Keratinocyte (primary cell): ENCODE data around the gene SF1. TPM values are rescaled to one million over a fixed set of nuclear protein-coding genes. Genes with fewer than 3 reads are reported as not detected.

Experiments
- DNase-seq: peaks from one replicate; pipeline ENCODE4 v3.0.0-alpha.2; 2011; ENCODE audit warnings: low read depth, missing footprints, low spot score
- FAIRE-seq: peaks from 2 replicates; lab custom pipeline; 2011; peaks lifted over from hg19 to GRCh38; lab: Jason Lieb, UNC
- H2AFZ ChIP-seq: 2 replicates; pipeline ENCODE4 v1.6.0; 2012; ENCODE audit warnings: low read length, control low read depth, inconsistent platforms; ENCODE audit not compliant: control insufficient read depth
- H3K27ac ChIP-seq: 2 replicates; pipeline ENCODE4 v1.5.1; 2011; ENCODE audit warnings: low read length; ENCODE audit not compliant: control insufficient read depth, insufficient read depth
- H3K27me3 ChIP-seq: 3 replicates; pipeline ENCODE4 v1.6.0; 2011; ENCODE audit warnings: low read length; ENCODE audit not compliant: control insufficient read depth, insufficient read depth; ENCODE audit errors: extremely low read depth
- H3K36me3 ChIP-seq, 2 experiments: 2 replicates in 1 of 2; 3 replicates in 1 of 2; pipeline ENCODE4 v1.5.1; 2011; ENCODE audit warnings: low read length in 2 of 2, mild to moderate bottlenecking in 1 of 2; ENCODE audit not compliant: control insufficient read depth in 2 of 2, insufficient read depth in 2 of 2; ENCODE audit errors: extremely low read depth in 1 of 2
- H3K4me1 ChIP-seq: 3 replicates; pipeline ENCODE4 v1.5.1; 2011; ENCODE audit warnings: low read length; ENCODE audit not compliant: control insufficient read depth, insufficient read depth; ENCODE audit errors: extremely low read depth
- H3K4me2 ChIP-seq: 3 replicates; pipeline ENCODE4 v1.6.0; 2011; ENCODE audit warnings: low read depth, low read length; ENCODE audit not compliant: control insufficient read depth, insufficient read depth; ENCODE audit errors: extremely low read depth
- H3K4me3 ChIP-seq, 3 experiments: fragments of 200-600 bp in 1 of 3; sonication (generic) in 1 of 3; 2 replicates in 2 of 3; 3 replicates in 1 of 3; pipeline ENCODE4 v1.5.1; 2011 to 2016; ENCODE audit warnings: low read length in 3 of 3, mild to moderate bottlenecking in 3 of 3, control low read depth in 2 of 3, inconsistent platforms in 1 of 3, low read depth in 1 of 3, mixed read lengths in 1 of 3, mixed run types in 1 of 3, moderate library complexity in 1 of 3; ENCODE audit not compliant: control insufficient read depth in 2 of 3, insufficient read depth in 2 of 3; ENCODE audit errors: extremely low read depth in 1 of 3
- H3K79me2 ChIP-seq: 2 replicates; pipeline ENCODE4 v1.6.0; 2012; ENCODE audit warnings: low read length; ENCODE audit not compliant: control insufficient read depth, insufficient read depth
- H3K9ac ChIP-seq: 3 replicates; pipeline ENCODE4 v1.6.0; 2011; ENCODE audit warnings: low read length; ENCODE audit not compliant: control insufficient read depth, insufficient read depth; ENCODE audit errors: extremely low read depth
- H3K9me1 ChIP-seq: 3 replicates; pipeline ENCODE4 v1.6.0; 2011; ENCODE audit warnings: low read length; ENCODE audit not compliant: control insufficient read depth, insufficient read depth; ENCODE audit errors: extremely low read depth
- H3K9me3 ChIP-seq: 2 replicates; pipeline ENCODE4 v1.5.1; 2012; ENCODE audit warnings: low read depth, low read length; ENCODE audit not compliant: control insufficient read depth
- H4K20me1 ChIP-seq: 3 replicates; pipeline ENCODE4 v1.6.0; 2011; ENCODE audit warnings: low read length; ENCODE audit not compliant: control insufficient read depth, insufficient read depth; ENCODE audit errors: extremely low read depth
- EZH2 ChIP-seq: IDR thresholded peaks from one replicate; pipeline ENCODE4 v1.6.1; 2012; ENCODE audit warnings: inconsistent platforms, mild to moderate bottlenecking, low read length, moderate library complexity
- dilution Hi-C: fragments of 300-500 bp; cut with MboI; formaldehyde crosslinking; loops from one replicate; pipeline ENCODE4 v1.7.0; 2020; ENCODE audit warnings: low sequenced_read_pairs; ENCODE audit not compliant: extremely low pct_ligation_motif_present
- polyA plus RNA-seq, 5 experiments: library from polyadenylated mRNA; depleted of rRNA in 3 of 5; stranded (reverse) in 3 of 5; stranded (forward) in 1 of 5; unstranded in 1 of 5; fragments of >200 nt; gene quantifications; 1 replicate in 1 of 5; 2 replicates in 3 of 5; 3 replicates in 1 of 5; pipeline versions ENCODE4 v1.2.1 to v1.2.3, GENCODE V29; 2011 to 2012; ENCODE audit warnings: missing spikeins in 2 of 5, low read depth in 1 of 5, low replicate concordance in 1 of 5
- TF ChIP-seq, protein P1 (sequence below), 3 experiments: IDR thresholded peaks in 1 of 3; conservative IDR thresholded peaks in 1 of 3; optimal IDR thresholded peaks in 1 of 3; 2 replicates in 2 of 3; 3 replicates in 1 of 3; pipeline versions ENCODE3 to v1.5.1; 2011; ENCODE audit warnings: low read length in 3 of 3, mild to moderate bottlenecking in 3 of 3, moderate library complexity in 2 of 3, control low read depth in 1 of 3, inconsistent platforms in 1 of 3; ENCODE audit not compliant: insufficient read depth in 2 of 3; ENCODE audit errors: extremely low read depth in 1 of 3

SF1 gene
- polyA plus RNA-seq, 1 donor (not counting 4 experiments of a cell fraction or from before 2014, with no cell fraction given): 54.5 TPM

DNA sequence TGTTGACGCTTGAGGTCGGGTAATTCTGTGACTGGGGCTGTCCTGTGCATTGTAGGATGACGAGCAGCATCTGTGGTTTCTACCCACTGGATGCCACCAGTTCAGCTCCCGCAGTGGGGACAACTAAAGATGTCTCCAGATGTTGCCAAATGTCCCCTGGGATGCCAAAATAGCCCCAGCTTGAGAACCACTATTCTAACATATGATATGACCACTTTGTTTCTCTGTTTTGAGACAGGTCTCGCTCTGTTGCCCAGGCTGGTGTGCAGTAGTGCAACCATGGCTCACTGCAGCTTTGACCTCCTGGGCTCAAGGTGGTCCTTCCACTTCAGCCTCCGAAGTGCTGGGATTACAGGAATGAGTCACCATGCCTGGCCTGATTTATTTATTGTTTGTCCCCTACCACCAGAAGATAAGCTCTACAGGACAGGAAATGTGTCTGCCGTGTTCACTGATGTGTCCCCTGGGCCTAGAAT lies 36.4 kb upstream of the SF1 start:
- H4K20me1 ChIP-seq: no peaks in the 10 kb centered on the region
- H3K79me2 ChIP-seq: no peaks in the 10 kb centered on the region
- H3K27ac ChIP-seq: no peak overlapping the region
- no peaks in the 10 kb centered on the region for H3K9me1 ChIP-seq
- no peaks in the 10 kb centered on the region for H3K36me3 ChIP-seq
- H3K27me3 ChIP-seq: no peaks in the 10 kb centered on the region
- H3K9me3 ChIP-seq: no peaks in the 10 kb centered on the region
- no peak for FAIRE-seq
- dilution Hi-C loops: no loop called here
- no peak for DNase-seq
- H3K9ac ChIP-seq: no peak overlapping the region
- no peak overlapping the region for H3K4me2 ChIP-seq
- peaks cover 3% of the 10 kb centered on the region for H3K4me1 ChIP-seq
- H3K4me3 ChIP-seq: no peak overlapping the region
- TF ChIP-seq, protein P1, sequence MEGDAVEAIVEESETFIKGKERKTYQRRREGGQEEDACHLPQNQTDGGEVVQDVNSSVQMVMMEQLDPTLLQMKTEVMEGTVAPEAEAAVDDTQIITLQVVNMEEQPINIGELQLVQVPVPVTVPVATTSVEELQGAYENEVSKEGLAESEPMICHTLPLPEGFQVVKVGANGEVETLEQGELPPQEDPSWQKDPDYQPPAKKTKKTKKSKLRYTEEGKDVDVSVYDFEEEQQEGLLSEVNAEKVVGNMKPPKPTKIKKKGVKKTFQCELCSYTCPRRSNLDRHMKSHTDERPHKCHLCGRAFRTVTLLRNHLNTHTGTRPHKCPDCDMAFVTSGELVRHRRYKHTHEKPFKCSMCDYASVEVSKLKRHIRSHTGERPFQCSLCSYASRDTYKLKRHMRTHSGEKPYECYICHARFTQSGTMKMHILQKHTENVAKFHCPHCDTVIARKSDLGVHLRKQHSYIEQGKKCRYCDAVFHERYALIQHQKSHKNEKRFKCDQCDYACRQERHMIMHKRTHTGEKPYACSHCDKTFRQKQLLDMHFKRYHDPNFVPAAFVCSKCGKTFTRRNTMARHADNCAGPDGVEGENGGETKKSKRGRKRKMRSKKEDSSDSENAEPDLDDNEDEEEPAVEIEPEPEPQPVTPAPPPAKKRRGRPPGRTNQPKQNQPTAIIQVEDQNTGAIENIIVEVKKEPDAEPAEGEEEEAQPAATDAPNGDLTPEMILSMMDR (optimal IDR thresholded peaks at IDR 0.05 in 1 of 3, IDR thresholded peaks at IDR 0.05 in 1 of 3, conservative IDR thresholded peaks at IDR 0.05 in 1 of 3; ENCODE audit: extremely low read depth in 1 of 3, insufficient read depth in 2 of 3, low read length in 3 of 3): no peak
- TF ChIP-seq EZH2: no peak
- no peak overlapping the region for H2AFZ ChIP-seq

- no peak for DNase-seq
- no peaks in the 10 kb centered on the region for H4K20me1 ChIP-seq
- TF ChIP-seq, protein P1 (optimal IDR thresholded peaks at IDR 0.05 in 1 of 3, IDR thresholded peaks at IDR 0.05 in 1 of 3, conservative IDR thresholded peaks at IDR 0.05 in 1 of 3; ENCODE audit: extremely low read depth in 1 of 3, insufficient read depth in 2 of 3, low read length in 3 of 3): no peak
- TF ChIP-seq EZH2: no peak
- no peak overlapping the region for H3K27ac ChIP-seq
- no peak overlapping the region for H3K4me3 ChIP-seq
- dilution Hi-C loops: no loop called here
- H3K79me2 ChIP-seq: peaks cover 4% of the 10 kb centered on the region
- H3K36me3 ChIP-seq: no peaks in the 10 kb centered on the region
- no peak overlapping the region for H3K9ac ChIP-seq
- H3K9me1 ChIP-seq: no peaks in the 10 kb centered on the region
- no peak overlapping the region for H3K4me2 ChIP-seq
- no peak overlapping the region for H2AFZ ChIP-seq
- no peak for FAIRE-seq
- H3K4me1 ChIP-seq: peaks cover 9% of the 10 kb centered on the region
- no peaks in the 10 kb centered on the region for H3K27me3 ChIP-seq
- H3K9me3 ChIP-seq: no peaks in the 10 kb centered on the region
Observed at GRCh38 chr11:64813826-64814225, 35.5 kb upstream of the SF1 start.
